Choroid plexus epithelial cell (primary cell): ENCODE results near the gene ADAT2.
"Not testable (repeated sequence)": the region's sequence is repeated elsewhere in the genome, so short reads cannot be mapped to it uniquely, and the experiment has no call there.

Source experiments
- DNase-seq: peaks from one replicate; pipeline ENCODE4 v3.0.0-alpha.2; 2010; ENCODE audit warnings: low read depth
- H3K4me3 ChIP-seq: 2 replicates; pipeline ENCODE4 v1.5.1; 2011; ENCODE audit warnings: low read depth, mild to moderate bottlenecking, control low read depth, low read length, moderate library complexity
- TF ChIP-seq, protein P1 (sequence below): conservative IDR thresholded peaks from 2 replicates; pipeline ENCODE4 v1.5.1; 2011; ENCODE audit warnings: low read depth, mild to moderate bottlenecking, control low read depth, inconsistent platforms, low read length, moderate library complexity

The ADAT2 gene

DNA sequence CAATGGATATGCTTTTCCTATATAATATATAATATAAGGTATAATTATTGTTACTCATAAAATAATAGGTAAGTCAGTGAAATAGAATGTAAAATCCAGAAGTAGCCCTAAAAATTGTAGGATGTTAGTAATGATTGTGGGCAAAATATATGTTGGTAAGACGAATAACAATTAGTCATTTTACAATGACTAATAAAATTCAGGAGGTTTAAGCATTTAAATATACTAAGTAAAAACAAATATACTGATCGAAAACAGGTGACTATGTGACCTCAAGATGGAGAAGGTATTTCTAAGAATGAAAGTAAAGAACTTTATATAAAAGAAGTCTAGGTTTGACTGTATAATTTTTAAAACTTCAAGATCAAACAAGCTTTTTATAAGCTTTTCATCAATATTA, 32.1 kb upstream of the ADAT2 start:
- no peak for DNase-seq
- no peak overlapping the region for H3K4me3 ChIP-seq
- TF ChIP-seq, protein P1, sequence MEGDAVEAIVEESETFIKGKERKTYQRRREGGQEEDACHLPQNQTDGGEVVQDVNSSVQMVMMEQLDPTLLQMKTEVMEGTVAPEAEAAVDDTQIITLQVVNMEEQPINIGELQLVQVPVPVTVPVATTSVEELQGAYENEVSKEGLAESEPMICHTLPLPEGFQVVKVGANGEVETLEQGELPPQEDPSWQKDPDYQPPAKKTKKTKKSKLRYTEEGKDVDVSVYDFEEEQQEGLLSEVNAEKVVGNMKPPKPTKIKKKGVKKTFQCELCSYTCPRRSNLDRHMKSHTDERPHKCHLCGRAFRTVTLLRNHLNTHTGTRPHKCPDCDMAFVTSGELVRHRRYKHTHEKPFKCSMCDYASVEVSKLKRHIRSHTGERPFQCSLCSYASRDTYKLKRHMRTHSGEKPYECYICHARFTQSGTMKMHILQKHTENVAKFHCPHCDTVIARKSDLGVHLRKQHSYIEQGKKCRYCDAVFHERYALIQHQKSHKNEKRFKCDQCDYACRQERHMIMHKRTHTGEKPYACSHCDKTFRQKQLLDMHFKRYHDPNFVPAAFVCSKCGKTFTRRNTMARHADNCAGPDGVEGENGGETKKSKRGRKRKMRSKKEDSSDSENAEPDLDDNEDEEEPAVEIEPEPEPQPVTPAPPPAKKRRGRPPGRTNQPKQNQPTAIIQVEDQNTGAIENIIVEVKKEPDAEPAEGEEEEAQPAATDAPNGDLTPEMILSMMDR: no peak

- no peak for DNase-seq
- no peak overlapping the region for H3K4me3 ChIP-seq
- TF ChIP-seq, protein P1: no peak
These were observed 28.1 kb upstream of the ADAT2 start for GRCh38 chr6:143478479-143479062.

DNA sequence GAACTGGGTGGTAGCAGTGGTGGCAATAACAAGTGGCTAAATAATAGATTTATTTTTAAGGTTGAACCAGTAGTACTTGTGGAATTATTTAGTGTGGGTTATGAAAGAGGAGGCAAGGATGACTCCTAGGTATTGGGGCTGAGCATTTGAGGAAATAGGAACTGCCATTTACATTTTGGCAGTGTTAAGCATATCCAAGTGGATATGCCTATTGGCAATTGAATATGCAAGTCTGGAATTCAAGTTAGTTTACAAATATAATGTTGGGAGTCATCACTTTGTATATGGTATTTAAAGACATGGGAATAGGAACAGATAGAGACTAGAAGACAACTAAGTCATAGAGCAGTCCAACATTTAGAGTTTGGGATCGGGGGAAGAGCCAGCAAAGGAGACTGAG, 26.1 kb upstream of the ADAT2 start:
- TF ChIP-seq, protein P1: no peak
- DNase-seq: no peak
- H3K4me3 ChIP-seq: no peak overlapping the region

DNA sequence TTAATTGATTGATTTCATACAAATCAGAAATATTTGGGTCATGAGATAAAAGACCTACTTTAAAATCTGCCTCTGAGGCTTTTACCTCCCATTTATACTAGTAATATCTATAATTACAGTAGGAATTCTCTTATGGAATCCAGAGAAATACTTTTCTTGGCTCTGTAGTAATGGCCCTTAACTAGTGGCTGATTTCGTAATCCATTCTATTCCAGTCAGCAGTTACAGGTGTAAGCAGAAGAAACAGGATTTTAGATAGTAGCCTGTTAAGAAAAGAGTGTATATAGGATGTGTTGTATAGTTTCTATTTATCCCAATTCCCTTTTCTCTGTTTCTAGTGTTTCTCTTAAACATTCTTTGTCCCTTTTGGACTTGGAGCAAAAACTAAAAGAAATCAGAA, 21.3 kb upstream of the ADAT2 start:
- H3K4me3 ChIP-seq: no peak overlapping the region
- TF ChIP-seq, protein P1: no peak
- peak; percentile 5 for DNase-seq

GRCh38 chr6:143468823-143469222, 18.3 kb upstream of the ADAT2 start:
- DNase-seq: not testable (repeated sequence)

GRCh38 chr6:143468026-143468425, 17.5 kb upstream of the ADAT2 start:
- no peak for DNase-seq
- TF ChIP-seq, protein P1: no peak
- H3K4me3 ChIP-seq: no peak overlapping the region

More at GRCh38 chr6:143468823-143469222, 18.3 kb upstream of the ADAT2 start:
- H3K4me3 ChIP-seq: not testable (repeated sequence)

DNA sequence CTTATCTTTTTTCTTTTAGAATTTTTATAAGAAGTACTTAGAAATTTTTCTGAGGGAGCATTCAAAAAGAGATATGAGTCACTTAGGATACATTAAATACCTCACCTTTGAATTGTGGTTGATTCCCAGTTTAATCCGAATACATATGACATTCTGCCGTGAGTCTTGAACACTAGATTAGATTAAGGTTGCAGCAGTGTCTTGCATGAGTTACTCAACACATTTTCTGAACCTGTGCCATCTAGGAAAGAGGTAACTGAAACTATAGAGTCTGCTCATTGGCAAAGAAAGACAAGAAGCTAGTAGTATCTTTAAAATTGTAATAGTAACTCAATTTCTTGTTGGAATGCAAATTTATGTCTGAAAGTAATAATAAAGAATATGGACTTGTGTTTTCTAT, 15.1 kb upstream of the ADAT2 start:
- no peak overlapping the region for H3K4me3 ChIP-seq
- TF ChIP-seq, protein P1: no peak
- DNase-seq: peak; percentile 18
